HepG2 (cell line): ENCODE data around the gene SCART1. TPM values are rescaled to one million over a fixed set of nuclear protein-coding genes. Genes with fewer than 3 reads are reported as not detected.

Source experiments
- ATAC-seq: fragments of 200-7000 bp; cut with Tn5 transposase; 3 replicates; pipeline ENCODE4 v1.9.1; 2020; ENCODE audit warnings: mild to moderate bottlenecking, moderate library complexity
- BruUV-seq: library from RNA; stranded (reverse); fragments of 400-500 nt; replicated peaks from 2 replicates; lab custom pipeline; 2021; lab: Mats Ljungman, UMichigan
- CTCF ChIA-PET: fragments of 300-600 bp; formaldehyde crosslinking; extraction: SDS; loops from one replicate; lab custom pipeline; 2021; ENCODE audit warnings: low total read pairs, inconsistent platforms, low intra/inter-chr PET ratio; lab: Yijun Ruan, JAX
- POLR2A ChIA-PET: fragments of 350-600 bp; sonication (Branson Sonifier 250); formaldehyde crosslinking; loops from one replicate; lab custom pipeline; 2020; ENCODE audit warnings: antibody characterized with exemption, inconsistent platforms; lab: Yijun Ruan, JAX
- DNase-seq: peaks from one replicate; pipeline ENCODE4 v3.0.0-alpha.2; 2015; ENCODE audit warnings: low spot score
- FAIRE-seq: peaks from 3 replicates; lab custom pipeline; 2011; peaks lifted over from hg19 to GRCh38; lab: Jason Lieb, UNC
- H2AFZ ChIP-seq: one replicate; pipeline ENCODE4 v1.6.1; 2011; ENCODE audit warnings: low read length, inconsistent platforms
- H3K27ac ChIP-seq: fragments of 300-600 bp; 3 replicates; pipeline ENCODE4 v1.8.0; 2011; ENCODE audit warnings: mixed run types, mild to moderate bottlenecking, mixed read lengths, low read length, inconsistent platforms; ENCODE audit not compliant: insufficient read depth; ENCODE audit errors: extremely low read length
- H3K27me3 ChIP-seq, 2 experiments: fragments of 200-600 bp in 1 of 2; 2 replicates in 1 of 2; 3 replicates in 1 of 2; pipeline versions ENCODE4 v1.6.0 to v1.8.0; 2011; ENCODE audit warnings: low read length in 2 of 2, mild to moderate bottlenecking in 2 of 2, moderate library complexity in 2 of 2, inconsistent platforms in 1 of 2; ENCODE audit not compliant: insufficient read depth in 2 of 2, control insufficient read depth in 1 of 2
- H3K36me3 ChIP-seq, 2 experiments: fragments of 200-600 bp in 1 of 2; replicated peaks in 1 of 2; 2 replicates in 1 of 2; 3 replicates in 1 of 2; pipeline versions ENCODE4 v1.5.1 to v1.8.0; 2011; ENCODE audit warnings: low read length in 2 of 2, inconsistent platforms in 1 of 2; ENCODE audit not compliant: insufficient read depth in 2 of 2, control insufficient read depth in 1 of 2
- H3K4me1 ChIP-seq: 2 replicates; pipeline ENCODE4 v1.5.1; 2012; ENCODE audit warnings: low read length, inconsistent platforms; ENCODE audit not compliant: insufficient read depth
- H3K4me2 ChIP-seq: 2 replicates; pipeline ENCODE4 v1.6.0; 2011; ENCODE audit warnings: low read depth, low read length, inconsistent platforms
- H3K4me3 ChIP-seq, 3 experiments: fragments of 200-600 bp in 1 of 3; sonication (generic), shearing (Covaris generic) in 1 of 3; replicated peaks in 1 of 3; 2 replicates each; pipeline ENCODE4 v1.5.1; 2011 to 2016; ENCODE audit warnings: low read length in 3 of 3, inconsistent platforms in 2 of 3, low read depth in 2 of 3, mild to moderate bottlenecking in 2 of 3, control low read depth in 1 of 3, mixed read lengths in 1 of 3; ENCODE audit not compliant: insufficient read depth in 1 of 3
- H3K79me2 ChIP-seq: one replicate; pipeline ENCODE4 v1.6.1; 2011; ENCODE audit warnings: low read length, inconsistent platforms; ENCODE audit not compliant: insufficient read depth
- H3K9ac ChIP-seq: 2 replicates; pipeline ENCODE4 v1.6.0; 2011; ENCODE audit warnings: mild to moderate bottlenecking, low read depth, low read length, inconsistent platforms; ENCODE audit not compliant: insufficient read depth
- H3K9me3 ChIP-seq: 2 replicates; pipeline ENCODE4 v1.5.1; 2012; ENCODE audit warnings: mild to moderate bottlenecking, low read length
- H4K20me1 ChIP-seq: 2 replicates; pipeline ENCODE4 v1.6.0; 2011; ENCODE audit warnings: inconsistent platforms, mild to moderate bottlenecking, low read length, moderate library complexity; ENCODE audit not compliant: insufficient read depth
- CREBL2 ChIP-seq: sonication (generic); formaldehyde crosslinking; IDR thresholded peaks from 2 replicates; pipeline ENCODE4 v1.8.1; 2023; ENCODE audit warnings: missing genetic modification reagents, mild to moderate bottlenecking, borderline replicate concordance
- HNRNPK ChIP-seq: fragments of 200-400 bp; formaldehyde crosslinking; IDR thresholded peaks from 2 replicates; pipeline ENCODE4 v1.6.1; 2018; ENCODE audit warnings: low read length, low read depth, moderate library complexity, mild to moderate bottlenecking; ENCODE audit not compliant: poor library complexity, severe bottlenecking
- HOXD1 ChIP-seq: sonication (generic); formaldehyde crosslinking; IDR thresholded peaks from 2 replicates; pipeline ENCODE4 v1.5.0; 2020; ENCODE audit warnings: missing genetic modification reagents
- JUND ChIP-seq: sonication (generic); formaldehyde crosslinking; IDR thresholded peaks from 2 replicates; pipeline ENCODE4 v1.8.0; 2022; ENCODE audit warnings: mild to moderate bottlenecking, missing genetic modification reagents
- KMT2B ChIP-seq: IDR thresholded peaks from 2 replicates; pipeline ENCODE4 v1.6.1; 2016; ENCODE audit warnings: missing genetic modification reagents, missing compliant biosample characterization
- MED13 ChIP-seq: sonication (generic); formaldehyde crosslinking; IDR thresholded peaks from 2 replicates; pipeline ENCODE4 v1.5.0; 2020; ENCODE audit warnings: missing genetic modification reagents
- MTERF4 ChIP-seq: sonication (generic); formaldehyde crosslinking; IDR thresholded peaks from 2 replicates; pipeline ENCODE4 v1.8.0; 2023; ENCODE audit warnings: mild to moderate bottlenecking, missing genetic modification reagents
- NBN ChIP-seq: fragments of 450-650 bp; conservative IDR thresholded peaks from 2 replicates; pipeline ENCODE4 v1.6.1; 2017
- NFIB ChIP-seq: sonication (generic); formaldehyde crosslinking; IDR thresholded peaks from 2 replicates; pipeline ENCODE4 v1.9.0; 2021; ENCODE audit warnings: missing genetic modification reagents, mild to moderate bottlenecking, borderline replicate concordance
- POLR2A ChIP-seq, 2 experiments: IDR thresholded peaks; 2 replicates each; pipeline ENCODE4 v1.6.1; 2011; ENCODE audit warnings: low read depth in 2 of 2, low read length in 2 of 2, mild to moderate bottlenecking in 1 of 2, moderate library complexity in 1 of 2; ENCODE audit not compliant: insufficient read depth in 1 of 2
- SAP130 ChIP-seq: IDR thresholded peaks from 2 replicates; pipeline ENCODE4 v1.6.1; 2016; ENCODE audit warnings: low read depth
- ZNF143 ChIP-seq: sonication (generic); formaldehyde crosslinking; IDR thresholded peaks from 2 replicates; pipeline ENCODE4 v1.4.0; 2020; ENCODE audit warnings: missing genetic modification reagents
- ZNF563 ChIP-seq: sonication (generic); formaldehyde crosslinking; IDR thresholded peaks from 2 replicates; pipeline ENCODE4 v1.8.0; 2022; ENCODE audit warnings: mild to moderate bottlenecking, moderate library complexity, missing genetic modification reagents
- ZNF672 ChIP-seq: sonication (generic); formaldehyde crosslinking; IDR thresholded peaks from 2 replicates; pipeline ENCODE4 v1.8.1; 2022; ENCODE audit warnings: missing genetic modification reagents
- ZNF704 ChIP-seq: sonication (generic); formaldehyde crosslinking; IDR thresholded peaks from 2 replicates; pipeline ENCODE4 v1.8.1; 2023; ENCODE audit warnings: mild to moderate bottlenecking, inconsistent platforms, moderate library complexity, missing genetic modification reagents, borderline replicate concordance
- ZNF768 ChIP-seq: sonication (generic); formaldehyde crosslinking; IDR thresholded peaks from 2 replicates; pipeline ENCODE4 v1.4.0; 2020; ENCODE audit warnings: missing genetic modification reagents
- WGBS: methylation state at CpG from one replicate; pipeline ENCODE4 v1.1.6; 2017; ENCODE audit warnings: low lambda C conversion rate; 5-methylcytosine and 5-hydroxymethylcytosine counted together
- in situ Hi-C: cut with HindIII; loops from 2 replicates; pipeline ENCODE4 v1.10.0; 2017; ENCODE audit warnings: low pct_unique_long_range_greater_than_20kb; ENCODE audit not compliant: extremely low pct_ligation_motif_present
- intact Hi-C: fragments of 100-400 bp; cut with micrococcal nuclease; formaldehyde crosslinking; loops from one replicate; pipeline ENCODE4 v1.10.0; 2022; ENCODE audit not compliant: unreplicated experiment
- polyA plus RNA-seq, 8 experiments: library from polyadenylated mRNA; depleted of rRNA in 3 of 8; stranded (reverse) in 7 of 8; unstranded in 1 of 8; fragments of >200 nt; fragmentation: Illumina TruSeq in 4 of 8; extraction: Trizol in 4 of 8; gene quantifications; 2 replicates each; pipeline versions ENCODE4 v1.2.1 to v1.2.3, GENCODE V29; 2011 to 2016; ENCODE audit warnings: low read depth in 4 of 8, missing spikeins in 1 of 8, mixed read lengths in 1 of 8; ENCODE audit not compliant: insufficient read depth in 1 of 8
- total RNA-seq, 5 experiments: library from RNA; depleted of rRNA; stranded (reverse); fragments of >200 nt; fragmentation: Illumina TruSeq; extraction: Trizol; gene quantifications; 2 replicates each; pipeline ENCODE4 v1.2.3, GENCODE V29; 2016; ENCODE audit warnings: low read depth in 1 of 5

SCART1 gene
- total and polyA plus RNA-seq, 2 of the 13 experiments (the other 11 are each of a cell fraction or from before 2014, with no cell fraction given): 0.46 to 1.1 TPM

GRCh38 chr10:133420028-133420427 lies 33.7 kb upstream of the SCART1 start (continued):
- TF ChIP-seq ZNF704 (CRISPR knock-in tag): no peak
- TF ChIP-seq ZNF672 (CRISPR knock-in tag): no peak
- TF ChIP-seq NBN: no peak

GRCh38 chr10:133420579-133420978 lies 33.2 kb upstream of the SCART1 start:
- H4K20me1 ChIP-seq: no peaks in the 10 kb centered on the region
- H3K4me3 ChIP-seq: no peak overlapping the region
- no peaks in the 10 kb centered on the region for H3K27me3 ChIP-seq
- TF ChIP-seq JUND (no peak), ZNF143 (CRISPR knock-in tag) (no peak), MTERF4 (CRISPR knock-in tag) (no peak), HNRNPK (no peak), MED13 (CRISPR knock-in tag) (no peak), HOXD1 (no peak), CREBL2 (CRISPR knock-in tag) (no peak), ZNF563 (CRISPR knock-in tag) (no peak), KMT2B (CRISPR knock-in tag) (no peak), POLR2A (IDR thresholded peaks at IDR 0.05; ENCODE audit: insufficient read depth in 1 of 2, low read depth in 2 of 2, low read length in 2 of 2) (0 out of 4 replicates have a peak, but pooled peaks of 1 of the 2 experiments have one; percentile 10), ZNF768 (peak; percentile 37; the same call in 1 of the 2 replicates), SAP130 (CRISPR knock-in tag) (no peak), NFIB (no peak)
- ChIA-PET CTCF (no interaction called here), POLR2A (interaction anchor here (0.9 kb wide), 1 partner anchor 63 kb away, joined by 3 read pairs; the partner anchor contains the start of gene FUOM)
- peaks cover 6 to 14% of the 10 kb centered on the region in 2 experiments; a peak in 2 of 5 replicates for H3K36me3 ChIP-seq
- no peak overlapping the region for H2AFZ ChIP-seq
- in situ Hi-C loops (loop anchor here (5.0 kb wide), 1 partner anchor 152 kb away; no protein-coding TSS in a partner anchor), intact Hi-C loops (no loop called here)
- no peaks in the 10 kb centered on the region for H3K79me2 ChIP-seq
- FAIRE-seq: no peak
- no peak overlapping the region for H3K9ac ChIP-seq
- BruUV-seq: no TSS peak
- no peak overlapping the region for H3K4me2 ChIP-seq
- WGBS: 100% methylated on average over 5 of the region's 6 CpGs
- no peak for ATAC-seq
- no peaks in the 10 kb centered on the region for H3K4me1 ChIP-seq
- no peak for DNase-seq
- H3K9me3 ChIP-seq: no peaks in the 10 kb centered on the region
- H3K27ac ChIP-seq: no peak overlapping the region
